Osteoblast (primary cell): ENCODE measurements around the gene OPTN. TPM values are rescaled to one million over a fixed set of nuclear protein-coding genes. Genes with fewer than 3 reads are reported as not detected.

Experiments
- DNase-seq: peaks from one replicate; pipeline ENCODE4 v3.0.0; 2011; ENCODE audit warnings: low spot score, mixed read lengths; ENCODE audit not compliant: insufficient read length; ENCODE audit errors: missing footprints
- H2AFZ ChIP-seq: 2 replicates; pipeline ENCODE4 v1.6.0; 2011; ENCODE audit warnings: mild to moderate bottlenecking, low read length
- H3K27ac ChIP-seq: 2 replicates; pipeline ENCODE4 v1.5.1; 2011; ENCODE audit warnings: mild to moderate bottlenecking, low read depth, low read length, moderate library complexity
- H3K27me3 ChIP-seq: 2 replicates; pipeline ENCODE4 v1.6.0; 2012; ENCODE audit warnings: mild to moderate bottlenecking, control low read depth, inconsistent platforms, low read length, moderate library complexity; ENCODE audit not compliant: insufficient read depth
- H3K36me3 ChIP-seq: 2 replicates; pipeline ENCODE4 v1.5.1; 2011; ENCODE audit warnings: mild to moderate bottlenecking, low read length, control low read depth, moderate library complexity; ENCODE audit not compliant: insufficient read depth
- H3K4me1 ChIP-seq: 2 replicates; pipeline ENCODE4 v1.5.1; 2011; ENCODE audit warnings: mild to moderate bottlenecking, low read length, control low read depth, moderate library complexity; ENCODE audit not compliant: insufficient read depth
- H3K4me2 ChIP-seq: 2 replicates; pipeline ENCODE4 v1.6.0; 2011; ENCODE audit warnings: mild to moderate bottlenecking, low read length; ENCODE audit not compliant: insufficient read depth
- H3K4me3 ChIP-seq: fragments of 200-600 bp; sonication (generic); 3 replicates; pipeline ENCODE4 v1.5.1; 2012; ENCODE audit warnings: mild to moderate bottlenecking, low read length, inconsistent platforms; ENCODE audit not compliant: insufficient read depth
- H3K79me2 ChIP-seq: 2 replicates; pipeline ENCODE4 v1.6.0; 2012; ENCODE audit warnings: mild to moderate bottlenecking, low read length, control low read depth, inconsistent platforms; ENCODE audit not compliant: insufficient read depth
- H3K9me3 ChIP-seq: 2 replicates; pipeline ENCODE4 v1.5.1; 2011; ENCODE audit warnings: low read depth, low read length, control low read depth
- H4K20me1 ChIP-seq: 2 replicates; pipeline ENCODE4 v1.6.0; 2012; ENCODE audit warnings: mild to moderate bottlenecking, low read length, control low read depth; ENCODE audit not compliant: insufficient read depth
- CTCF ChIP-seq: IDR thresholded peaks from 2 replicates; pipeline ENCODE4 v1.5.1; 2011; ENCODE audit warnings: mild to moderate bottlenecking, low read depth, low read length, moderate library complexity; ENCODE audit errors: extremely low read depth
- total RNA-seq: library from RNA; depleted of rRNA; stranded (reverse); fragments of >200 nt; gene quantifications from 2 replicates; pipeline ENCODE4 v1.2.3, GENCODE V29; 2012

The OPTN gene
- total RNA-seq, 1 donor = 140 TPM

GRCh38 chr10:13117841-13118783 lies 18.1 kb downstream of the OPTN start:
- no peak overlapping the region for H3K4me2 ChIP-seq
- no peak overlapping the region for H3K27ac ChIP-seq
- peaks cover 5% of the 10 kb centered on the region for H3K79me2 ChIP-seq
- no peak overlapping the region for H2AFZ ChIP-seq
- no peaks in the 10 kb centered on the region for H4K20me1 ChIP-seq
- no peak for DNase-seq
- H3K4me3 ChIP-seq = no peak overlapping the region
- H3K36me3 ChIP-seq = peaks cover 70% of the 10 kb centered on the region
- no peak for TF ChIP-seq CTCF
- H3K27me3 ChIP-seq = no peaks in the 10 kb centered on the region
- H3K9me3 ChIP-seq = no peaks in the 10 kb centered on the region
- H3K4me1 ChIP-seq = no peaks in the 10 kb centered on the region

- no peak for TF ChIP-seq CTCF
- Histone ChIP-seq H3K27me3 (no peaks in the 10 kb centered on the region), H4K20me1 (no peaks in the 10 kb centered on the region), H3K36me3 (peaks cover 70% of the 10 kb centered on the region), H3K79me2 (peaks cover 5% of the 10 kb centered on the region), H3K4me3 (no peak overlapping the region), H3K9me3 (no peaks in the 10 kb centered on the region), H3K4me2 (no peak overlapping the region), H3K27ac (no peak overlapping the region), H2AFZ (no peak overlapping the region), H3K4me1 (no peaks in the 10 kb centered on the region)
- no peak for DNase-seq
Measured at GRCh38 chr10:13118784-13119410, 18.9 kb downstream of the OPTN start.

GRCh38 chr10:13120786-13121499 lies 21.0 kb downstream of the OPTN start:
- TF ChIP-seq CTCF = no peak
- no peak overlapping the region for H3K4me2 ChIP-seq
- H3K27me3 ChIP-seq = no peaks in the 10 kb centered on the region
- no peaks in the 10 kb centered on the region for H4K20me1 ChIP-seq
- H3K79me2 ChIP-seq = peaks cover 5% of the 10 kb centered on the region
- H3K27ac ChIP-seq = no peak overlapping the region
- no peak for DNase-seq
- no peaks in the 10 kb centered on the region for H3K4me1 ChIP-seq
- no peaks in the 10 kb centered on the region for H3K9me3 ChIP-seq
- H3K36me3 ChIP-seq = peaks cover 79% of the 10 kb centered on the region
- no peak overlapping the region for H3K4me3 ChIP-seq
- no peak overlapping the region for H2AFZ ChIP-seq
